ENCODE measurements around the gene SDF4. TPM values are rescaled to one million over a fixed set of nuclear protein-coding genes. Genes with fewer than 3 reads are reported as not detected.

SDF4 gene
- total RNA-seq, 1 donor from 2014 or later, result 112 TPM

DNA sequence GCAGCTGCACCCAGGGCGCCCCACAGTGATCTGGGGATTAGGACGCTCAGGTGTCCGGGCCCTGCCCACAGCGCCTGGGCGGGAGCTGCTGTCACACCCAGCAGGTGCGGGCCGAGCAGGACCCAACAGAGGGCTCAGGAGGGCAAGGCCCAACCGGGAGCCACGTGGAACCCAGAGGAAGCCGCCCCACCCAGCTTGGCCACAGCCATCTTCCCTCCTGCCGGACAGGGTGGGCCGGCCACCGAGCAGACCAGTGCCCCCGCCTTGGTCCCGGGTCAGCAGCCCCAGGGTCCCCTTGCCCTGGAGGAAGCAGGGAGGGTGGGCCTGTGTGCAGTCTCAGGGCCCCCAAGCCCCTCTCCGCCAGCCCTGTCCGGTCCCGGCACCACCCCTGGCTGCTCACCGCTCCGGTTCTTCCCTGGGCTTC lies 64.4 kb downstream of the SDF4 start:
- intact Hi-C loops (cut with micrococcal nuclease), result no loop called here

Other genes starting within 250 kb of the SDF4 start
- gene PERM1, start 249.9 kb downstream of the SDF4 start, total RNA-seq, result not detected in 2 replicates
- gene HES4, start 231.9 kb downstream of the SDF4 start, total RNA-seq, result 0.18 TPM in 1 of 2 replicates, not detected in the other
- gene ISG15, start 218.5 kb downstream of the SDF4 start, total RNA-seq, result 101 and 102 TPM in 2 replicates
- 3.7 and 4.2 TPM in 2 replicates for gene AGRN, start 211.9 kb downstream of the SDF4 start, total RNA-seq
- gene RNF223, start 157.7 kb downstream of the SDF4 start, total RNA-seq, result not detected in 2 replicates
- 16.3 and 16.8 TPM in 2 replicates for gene C1orf159, start 115.9 kb downstream of the SDF4 start, total RNA-seq
- 0.30 and 0.89 TPM in 2 replicates for gene TTLL10, start 58.1 kb downstream of the SDF4 start, total RNA-seq
- gene TNFRSF18, start 25.4 kb downstream of the SDF4 start, total RNA-seq, result 26.8 and 29.8 TPM in 2 replicates
- 46.0 and 47.8 TPM in 2 replicates for gene TNFRSF4, start 17.8 kb downstream of the SDF4 start, total RNA-seq
- 27.1 and 27.5 TPM in 2 replicates for gene B3GALT6, start 236 bp upstream of the SDF4 start, total RNA-seq
- gene C1QTNF12, start 14.7 kb upstream of the SDF4 start, total RNA-seq, result 2.9 and 3.2 TPM in 2 replicates
- 76.0 and 80.4 TPM in 2 replicates for gene UBE2J2, start 41.9 kb upstream of the SDF4 start, total RNA-seq
- 3.6 and 4.6 TPM in 2 replicates for gene SCNN1D, start 48.4 kb upstream of the SDF4 start, total RNA-seq
- 66.6 and 67.7 TPM in 2 replicates for gene ACAP3, start 75.9 kb upstream of the SDF4 start, total RNA-seq
- gene PUSL1, start 76.6 kb upstream of the SDF4 start, total RNA-seq, result 22.3 and 23.1 TPM in 2 replicates
- 115 and 116 TPM in 2 replicates for gene INTS11, start 92.7 kb upstream of the SDF4 start, total RNA-seq
- 20.0 and 20.7 TPM in 2 replicates for gene CPTP, start 92.8 kb upstream of the SDF4 start, total RNA-seq
- 1.0 and 1.2 TPM in 2 replicates for gene TAS1R3, start 99.3 kb upstream of the SDF4 start, total RNA-seq
- 31.5 and 35.4 TPM in 2 replicates for gene DVL1, start 117.4 kb upstream of the SDF4 start, total RNA-seq
- gene MXRA8, start 126.6 kb upstream of the SDF4 start, total RNA-seq, result 0.11 TPM in 2 replicates
- 110 and 112 TPM in 2 replicates for gene AURKAIP1, start 143.2 kb upstream of the SDF4 start, total RNA-seq
- 111 TPM in 2 replicates for gene CCNL2, start 167.3 kb upstream of the SDF4 start, total RNA-seq
- gene MRPL20, start 175.3 kb upstream of the SDF4 start, total RNA-seq, result 123 and 133 TPM in 2 replicates
- not detected in 2 replicates for gene ANKRD65, start 189.3 kb upstream of the SDF4 start, total RNA-seq
- gene VWA1, start 203.7 kb upstream of the SDF4 start, total RNA-seq, result 0.27 and 0.68 TPM in 2 replicates
- 0.16 and 0.93 TPM in 2 replicates for gene ATAD3C, start 217.7 kb upstream of the SDF4 start, total RNA-seq
- 49.2 and 51.4 TPM in 2 replicates for gene ATAD3B, start 239.8 kb upstream of the SDF4 start, total RNA-seq